ENCODE measurements around the gene CYP19A1. TPM values are rescaled to one million over a fixed set of nuclear protein-coding genes. Genes with fewer than 3 reads are reported as not detected.
A peak's percentile ranks its signal among the peaks of the same experiment; 100 is the strongest.

Gene CYP19A1
- total and polyA plus RNA-seq, 2 experiments from 2014 or later = 0.76 to 1.2 TPM

- Histone ChIP-seq H2AFZ (no peak overlapping the region), H3K9me2 (ENCODE audit: insufficient read depth) (no peaks in the 10 kb centered on the region), H3K9ac (no peak overlapping the region), H3K36me3 (ENCODE audit: low read depth) (no peaks in the 10 kb centered on the region), H3K27me3 (replicated peaks; ENCODE audit: insufficient read depth) (no peaks in the 10 kb centered on the region), H4K20me1 (ENCODE audit: insufficient read depth) (no peaks in the 10 kb centered on the region), H3K4me1 (ENCODE audit: insufficient read depth) (peaks cover 12% of the 10 kb centered on the region), H3K79me2 (ENCODE audit: insufficient read depth) (no peaks in the 10 kb centered on the region), H3F3A (ENCODE audit: insufficient read depth) (no peaks in the 10 kb centered on the region), H3K4me2 (ENCODE audit: unreplicated experiment) (no peak overlapping the region), H3K27ac (no peak overlapping the region), H3K9me3 (ENCODE audit: low read depth) (no peaks in the 10 kb centered on the region), H3K4me3 (no peak overlapping the region)
- peak; percentile 47 for DNase-seq
- 56 to 65% methylated on average over 2 of the region's 2 CpGs for WGBS, 2 experiments (ENCODE audit: low coverage in 1 of 2, low lambda C conversion rate in 2 of 2, missing lambda C conversion rate in 2 of 2)
- in situ Hi-C loops (cut with MboI) = no loop called here
- TF ChIP-seq EZH2 (IDR thresholded peaks at IDR 0.05; ENCODE audit: insufficient read depth, poor library complexity, severe bottlenecking) (no peak), EZH2phosphoT487 (IDR thresholded peaks at IDR 0.05; ENCODE audit: insufficient read depth, low read depth) (no peak)
These were observed 85.0 kb downstream of the CYP19A1 start for GRCh38 chr15:51253366-51253765.

GRCh38 chr15:51252671-51253070, 85.7 kb downstream of the CYP19A1 start:
- Histone ChIP-seq H3K9me2 (ENCODE audit: insufficient read depth) (no peaks in the 10 kb centered on the region), H3K79me2 (ENCODE audit: insufficient read depth) (no peaks in the 10 kb centered on the region), H3K9me3 (ENCODE audit: low read depth) (no peaks in the 10 kb centered on the region), H4K20me1 (ENCODE audit: insufficient read depth) (no peaks in the 10 kb centered on the region), H3K4me2 (ENCODE audit: unreplicated experiment) (no peak overlapping the region), H2AFZ (no peak overlapping the region), H3K36me3 (ENCODE audit: low read depth) (no peaks in the 10 kb centered on the region), H3K4me1 (ENCODE audit: insufficient read depth) (peaks cover 12% of the 10 kb centered on the region), H3K4me3 (no peak overlapping the region), H3K27me3 (replicated peaks; ENCODE audit: insufficient read depth) (no peaks in the 10 kb centered on the region), H3F3A (ENCODE audit: insufficient read depth) (no peaks in the 10 kb centered on the region), H3K27ac (no peak overlapping the region), H3K9ac (no peak overlapping the region)
- no peak for DNase-seq
- TF ChIP-seq EZH2phosphoT487 (IDR thresholded peaks at IDR 0.05; ENCODE audit: insufficient read depth, low read depth) (no peak), EZH2 (IDR thresholded peaks at IDR 0.05; ENCODE audit: insufficient read depth, poor library complexity, severe bottlenecking) (no peak)
- WGBS, 2 experiments (ENCODE audit: low coverage in 1 of 2, low lambda C conversion rate in 2 of 2, missing lambda C conversion rate in 2 of 2) = 97 to 98% methylated on average over 3 of the region's 3 CpGs
- in situ Hi-C loops (cut with MboI) = no loop called here

DNA sequence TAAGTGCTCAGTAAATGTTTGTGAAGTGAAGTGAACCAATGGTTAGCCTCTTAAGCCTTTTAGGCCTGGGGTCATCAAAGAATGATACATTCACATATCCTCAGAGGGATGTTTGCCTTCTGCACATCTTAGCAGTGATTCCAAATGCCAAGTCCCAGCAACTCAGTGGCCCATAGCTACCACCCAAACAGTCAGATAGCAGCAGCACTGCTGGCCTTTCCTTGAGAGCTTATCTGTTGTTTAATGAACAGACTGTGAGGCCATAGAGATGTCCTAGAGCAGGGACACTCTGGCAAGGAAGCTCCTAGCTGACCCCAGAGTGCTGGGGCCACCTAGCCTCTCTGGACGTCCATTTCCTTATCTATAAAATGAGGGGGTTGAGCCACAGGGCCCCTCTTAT, 86.8 kb downstream of the CYP19A1 start:
- no peak overlapping the region for H3K4me3 ChIP-seq
- no peaks in the 10 kb centered on the region for H3K36me3 ChIP-seq (ENCODE audit: low read depth)
- H2AFZ ChIP-seq = no peak overlapping the region
- no peaks in the 10 kb centered on the region for H3K79me2 ChIP-seq (ENCODE audit: insufficient read depth)
- H3K4me2 ChIP-seq (ENCODE audit: unreplicated experiment) = no peak overlapping the region
- peaks cover 12% of the 10 kb centered on the region for H3K4me1 ChIP-seq (ENCODE audit: insufficient read depth)
- H3K9ac ChIP-seq = no peak overlapping the region
- H3K27me3 ChIP-seq (replicated peaks; ENCODE audit: insufficient read depth) = no peaks in the 10 kb centered on the region
- no peak for DNase-seq
- no peaks in the 10 kb centered on the region for H3F3A ChIP-seq (ENCODE audit: insufficient read depth)
- in situ Hi-C loops (cut with MboI) = no loop called here
- no peaks in the 10 kb centered on the region for H3K9me3 ChIP-seq (ENCODE audit: low read depth)
- TF ChIP-seq EZH2 (IDR thresholded peaks at IDR 0.05; ENCODE audit: insufficient read depth, poor library complexity, severe bottlenecking) (no peak), EZH2phosphoT487 (IDR thresholded peaks at IDR 0.05; ENCODE audit: insufficient read depth, low read depth) (no peak)
- no peaks in the 10 kb centered on the region for H3K9me2 ChIP-seq (ENCODE audit: insufficient read depth)
- no peaks in the 10 kb centered on the region for H4K20me1 ChIP-seq (ENCODE audit: insufficient read depth)
- WGBS, 2 experiments (ENCODE audit: low coverage in 1 of 2, low lambda C conversion rate in 2 of 2, missing lambda C conversion rate in 2 of 2) = 83 to 87% methylated on average over 1 of the region's 1 CpG
- H3K27ac ChIP-seq = no peak overlapping the region

GRCh38 chr15:51250217-51251011, 88.0 kb downstream of the CYP19A1 start:
- 92 to 98% methylated on average over 4 of the region's 4 CpGs for WGBS, 2 experiments (ENCODE audit: low coverage in 1 of 2, low lambda C conversion rate in 2 of 2, missing lambda C conversion rate in 2 of 2)
- no peaks in the 10 kb centered on the region for H3K9me3 ChIP-seq (ENCODE audit: low read depth)
- no peak overlapping the region for H3K4me3 ChIP-seq
- H3K36me3 ChIP-seq (ENCODE audit: low read depth) = no peaks in the 10 kb centered on the region
- in situ Hi-C loops (cut with MboI) = no loop called here
- no peaks in the 10 kb centered on the region for H3K27me3 ChIP-seq (replicated peaks; ENCODE audit: insufficient read depth)
- H2AFZ ChIP-seq = no peak overlapping the region
- H3K9me2 ChIP-seq (ENCODE audit: insufficient read depth) = no peaks in the 10 kb centered on the region
- no peaks in the 10 kb centered on the region for H3F3A ChIP-seq (ENCODE audit: insufficient read depth)
- no peaks in the 10 kb centered on the region for H4K20me1 ChIP-seq (ENCODE audit: insufficient read depth)
- no peak for DNase-seq
- no peaks in the 10 kb centered on the region for H3K79me2 ChIP-seq (ENCODE audit: insufficient read depth)
- no peak overlapping the region for H3K27ac ChIP-seq
- H3K9ac ChIP-seq = no peak overlapping the region
- no peak overlapping the region for H3K4me2 ChIP-seq (ENCODE audit: unreplicated experiment)
- no peak for TF ChIP-seq EZH2phosphoT487 (IDR thresholded peaks at IDR 0.05; ENCODE audit: insufficient read depth, low read depth)
- peaks cover 12% of the 10 kb centered on the region for H3K4me1 ChIP-seq (ENCODE audit: insufficient read depth)

Data from GM23248 (cell line).